PFSK-1 (cell line): ENCODE results near the gene OCIAD2.

Source experiments
- FOXP2 ChIP-seq: optimal IDR thresholded peaks from 2 replicates; pipeline ENCODE3; 2011; ENCODE audit warnings: borderline replicate concordance, control low read depth, inconsistent platforms; ENCODE audit not compliant: insufficient read depth; ENCODE audit errors: extremely low read length, extremely low read depth
- POLR2AphosphoS5 ChIP-seq: IDR thresholded peaks from 2 replicates; pipeline ENCODE4 v1.6.1; 2012; ENCODE audit warnings: low read depth, mild to moderate bottlenecking, control low read depth, low read length, moderate library complexity
- SIN3A ChIP-seq: IDR thresholded peaks from 2 replicates; pipeline ENCODE4 v1.6.1; 2012; ENCODE audit warnings: mild to moderate bottlenecking, low read length, moderate library complexity, borderline replicate concordance; ENCODE audit not compliant: insufficient read depth
- TAF1 ChIP-seq: IDR thresholded peaks from 2 replicates; pipeline ENCODE4 v1.6.1; 2012; ENCODE audit warnings: low read length, control low read depth, borderline replicate concordance; ENCODE audit not compliant: insufficient read depth
- TF ChIP-seq, protein P1 (sequence below), 2 experiments: IDR thresholded peaks; 2 replicates each; pipeline versions ENCODE4 v1.6.1 to v1.8.0; 2011 to 2012; ENCODE audit warnings: low read depth in 2 of 2, low read length in 2 of 2, control low read depth in 1 of 2, inconsistent platforms in 1 of 2, mild to moderate bottlenecking in 1 of 2, moderate library complexity in 1 of 2; ENCODE audit not compliant: insufficient read depth in 1 of 2

OCIAD2 gene

GRCh38 chr4:48899432-48899749 lies 7.2 kb downstream of the OCIAD2 start:
- no peak for TF ChIP-seq SIN3A
- TF ChIP-seq TAF1: no peak
- TF ChIP-seq, protein P1, sequence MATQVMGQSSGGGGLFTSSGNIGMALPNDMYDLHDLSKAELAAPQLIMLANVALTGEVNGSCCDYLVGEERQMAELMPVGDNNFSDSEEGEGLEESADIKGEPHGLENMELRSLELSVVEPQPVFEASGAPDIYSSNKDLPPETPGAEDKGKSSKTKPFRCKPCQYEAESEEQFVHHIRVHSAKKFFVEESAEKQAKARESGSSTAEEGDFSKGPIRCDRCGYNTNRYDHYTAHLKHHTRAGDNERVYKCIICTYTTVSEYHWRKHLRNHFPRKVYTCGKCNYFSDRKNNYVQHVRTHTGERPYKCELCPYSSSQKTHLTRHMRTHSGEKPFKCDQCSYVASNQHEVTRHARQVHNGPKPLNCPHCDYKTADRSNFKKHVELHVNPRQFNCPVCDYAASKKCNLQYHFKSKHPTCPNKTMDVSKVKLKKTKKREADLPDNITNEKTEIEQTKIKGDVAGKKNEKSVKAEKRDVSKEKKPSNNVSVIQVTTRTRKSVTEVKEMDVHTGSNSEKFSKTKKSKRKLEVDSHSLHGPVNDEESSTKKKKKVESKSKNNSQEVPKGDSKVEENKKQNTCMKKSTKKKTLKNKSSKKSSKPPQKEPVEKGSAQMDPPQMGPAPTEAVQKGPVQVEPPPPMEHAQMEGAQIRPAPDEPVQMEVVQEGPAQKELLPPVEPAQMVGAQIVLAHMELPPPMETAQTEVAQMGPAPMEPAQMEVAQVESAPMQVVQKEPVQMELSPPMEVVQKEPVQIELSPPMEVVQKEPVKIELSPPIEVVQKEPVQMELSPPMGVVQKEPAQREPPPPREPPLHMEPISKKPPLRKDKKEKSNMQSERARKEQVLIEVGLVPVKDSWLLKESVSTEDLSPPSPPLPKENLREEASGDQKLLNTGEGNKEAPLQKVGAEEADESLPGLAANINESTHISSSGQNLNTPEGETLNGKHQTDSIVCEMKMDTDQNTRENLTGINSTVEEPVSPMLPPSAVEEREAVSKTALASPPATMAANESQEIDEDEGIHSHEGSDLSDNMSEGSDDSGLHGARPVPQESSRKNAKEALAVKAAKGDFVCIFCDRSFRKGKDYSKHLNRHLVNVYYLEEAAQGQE (IDR thresholded peaks at IDR 0.05; ENCODE audit: insufficient read depth in 1 of 2, low read depth in 2 of 2, low read length in 2 of 2): no peak
- no peak for TF ChIP-seq FOXP2
- no peak for TF ChIP-seq POLR2AphosphoS5

GRCh38 chr4:48898733-48899431 lies 7.7 kb downstream of the OCIAD2 start:
- TF ChIP-seq, protein P1 (IDR thresholded peaks at IDR 0.05; ENCODE audit: insufficient read depth in 1 of 2, low read depth in 2 of 2, low read length in 2 of 2): no peak
- no peak for TF ChIP-seq FOXP2
- TF ChIP-seq TAF1: no peak
- TF ChIP-seq SIN3A: no peak
- TF ChIP-seq POLR2AphosphoS5: no peak

DNA sequence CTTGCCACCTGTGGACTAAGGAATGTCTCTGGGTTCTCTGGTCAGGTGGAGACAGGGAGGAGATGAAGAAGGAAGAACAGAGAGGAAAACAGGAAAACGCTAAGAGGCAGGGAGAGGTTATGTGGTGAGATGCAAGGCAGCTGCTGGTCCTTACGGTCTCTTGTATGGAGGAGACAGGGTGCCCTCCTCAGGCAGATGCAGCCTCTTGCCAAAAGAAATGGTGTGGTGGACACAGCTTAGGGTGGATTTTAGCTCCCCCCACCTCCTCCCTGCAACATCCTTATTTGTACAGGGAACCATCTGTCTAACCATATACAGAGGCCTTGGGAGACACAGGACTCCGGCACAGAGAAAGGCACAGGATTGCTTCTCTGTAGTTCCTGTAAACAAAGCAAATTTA lies 9.7 kb downstream of the OCIAD2 start:
- no peak for TF ChIP-seq SIN3A
- no peak for TF ChIP-seq TAF1
- TF ChIP-seq, protein P1 (IDR thresholded peaks at IDR 0.05; ENCODE audit: insufficient read depth in 1 of 2, low read depth in 2 of 2, low read length in 2 of 2): no peak
- no peak for TF ChIP-seq POLR2AphosphoS5
- no peak for TF ChIP-seq FOXP2

GRCh38 chr4:48891028-48891619 lies 15.4 kb downstream of the OCIAD2 start:
- TF ChIP-seq, protein P1 (IDR thresholded peaks at IDR 0.05; ENCODE audit: insufficient read depth in 1 of 2, low read depth in 2 of 2, low read length in 2 of 2): no peak
- TF ChIP-seq SIN3A: no peak
- TF ChIP-seq FOXP2: no peak
- TF ChIP-seq POLR2AphosphoS5: no peak
- no peak for TF ChIP-seq TAF1
